ENCODE data around the gene FAR1.

Gene FAR1, protein sequence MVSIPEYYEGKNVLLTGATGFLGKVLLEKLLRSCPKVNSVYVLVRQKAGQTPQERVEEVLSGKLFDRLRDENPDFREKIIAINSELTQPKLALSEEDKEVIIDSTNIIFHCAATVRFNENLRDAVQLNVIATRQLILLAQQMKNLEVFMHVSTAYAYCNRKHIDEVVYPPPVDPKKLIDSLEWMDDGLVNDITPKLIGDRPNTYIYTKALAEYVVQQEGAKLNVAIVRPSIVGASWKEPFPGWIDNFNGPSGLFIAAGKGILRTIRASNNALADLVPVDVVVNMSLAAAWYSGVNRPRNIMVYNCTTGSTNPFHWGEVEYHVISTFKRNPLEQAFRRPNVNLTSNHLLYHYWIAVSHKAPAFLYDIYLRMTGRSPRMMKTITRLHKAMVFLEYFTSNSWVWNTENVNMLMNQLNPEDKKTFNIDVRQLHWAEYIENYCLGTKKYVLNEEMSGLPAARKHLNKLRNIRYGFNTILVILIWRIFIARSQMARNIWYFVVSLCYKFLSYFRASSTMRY

DNA sequence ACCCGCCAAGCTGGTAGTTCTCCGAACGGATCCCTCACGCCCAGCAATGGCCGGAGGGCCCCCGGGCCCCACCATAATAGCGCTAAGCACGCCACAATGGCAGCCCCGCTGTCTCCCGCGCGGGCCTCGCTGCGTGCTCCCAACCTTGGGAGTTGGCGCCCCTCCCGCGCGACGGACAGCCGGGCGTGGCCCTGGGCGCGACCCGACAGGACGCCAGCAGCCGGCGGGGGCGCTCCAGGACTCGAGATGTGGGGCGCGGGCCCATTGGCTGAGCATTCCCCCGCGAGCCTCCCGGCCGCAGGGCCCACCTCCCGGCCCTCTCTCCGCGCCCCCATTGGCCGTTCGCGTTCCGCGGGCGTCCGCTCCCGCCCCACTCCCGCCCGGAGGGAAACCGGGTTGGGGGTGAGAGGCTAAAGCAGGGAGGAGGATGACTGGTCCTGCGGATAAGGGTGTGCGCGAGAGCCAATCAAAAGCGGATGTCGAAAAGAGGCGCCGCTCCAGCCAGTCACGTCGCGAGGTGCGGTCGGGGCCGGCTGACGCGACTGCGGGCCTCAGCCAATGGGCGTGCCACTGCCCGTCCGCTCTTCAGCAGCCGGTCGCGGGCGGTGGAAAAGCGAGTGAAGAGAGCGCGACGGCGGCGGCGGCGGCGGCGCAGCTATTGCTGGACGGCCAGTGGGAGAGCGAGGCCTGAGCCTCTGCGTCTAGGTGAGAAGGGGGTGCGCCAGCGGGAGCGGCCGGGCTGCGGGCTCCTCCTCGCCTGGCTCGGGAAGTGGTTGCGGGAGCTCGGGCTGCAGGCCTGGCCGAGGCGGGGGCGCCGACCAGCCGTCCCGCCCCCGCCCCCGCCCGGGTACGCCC lies at the start of gene FAR1:
Gene FAR1 (plus strand): TSS at position 567 of the 855 bp plus-strand sequence. CDS start 26,098 bp downstream, outside the sequence.
- TF ChIP-seq RAD21 (IDR thresholded peaks at IDR 0.05; ENCODE audit: low read depth) (0 out of 2 replicates have a peak, but pooled peaks have one; percentile 4), EP300 (IDR thresholded peaks at IDR 0.05; ENCODE audit: borderline replicate concordance) (peak; percentile 58), TEAD4 (IDR thresholded peaks at IDR 0.05) (no peak), ZBTB7A (IDR thresholded peaks at IDR 0.05; ENCODE audit: low read depth) (peak; percentile 27; the same call in 1 of the 2 replicates), USF1 (IDR thresholded peaks at IDR 0.05) (no peak), CREB1 (IDR thresholded peaks at IDR 0.05; ENCODE audit: low read depth) (peak; percentile 72), FOXM1 (IDR thresholded peaks at IDR 0.05; ENCODE audit: borderline replicate concordance, low read depth) (no peak; the same call in none of the 2 replicates), TAF1 (IDR thresholded peaks at IDR 0.05; ENCODE audit: low read depth) (peak; percentile 53), YY1 (IDR thresholded peaks at IDR 0.05; ENCODE audit: low read depth) (peak; percentile 77), EGR1 (IDR thresholded peaks at IDR 0.05) (peak; percentile 62; the same call in 1 of the 2 replicates), TCF12 (IDR thresholded peaks at IDR 0.05; ENCODE audit: low read depth) (no peak; the same call in 1 of the 2 replicates)
- TF ChIP-seq, protein P1, sequence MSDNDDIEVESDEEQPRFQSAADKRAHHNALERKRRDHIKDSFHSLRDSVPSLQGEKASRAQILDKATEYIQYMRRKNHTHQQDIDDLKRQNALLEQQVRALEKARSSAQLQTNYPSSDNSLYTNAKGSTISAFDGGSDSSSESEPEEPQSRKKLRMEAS (IDR thresholded peaks at IDR 0.05): peak; percentile 90

DNA sequence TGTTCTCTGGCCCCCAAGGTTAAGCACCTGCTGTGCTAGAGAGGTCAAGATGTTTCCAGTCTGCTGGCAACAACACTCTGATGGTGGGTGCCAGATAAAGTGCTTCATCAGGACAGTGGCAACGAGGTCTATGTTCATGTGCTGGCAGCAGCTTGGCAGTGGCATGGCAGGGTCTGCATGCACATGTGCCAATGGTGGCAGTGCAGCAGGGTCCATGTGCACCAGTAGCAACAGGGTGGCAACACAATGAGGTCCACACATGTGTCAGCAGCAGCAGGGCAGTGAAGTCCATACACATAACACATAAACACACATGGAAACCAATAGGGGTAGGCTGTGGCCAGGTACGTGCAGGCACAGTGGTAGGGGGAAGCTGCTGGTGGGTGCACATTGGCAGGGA lies 48.4 kb upstream of the FAR1 start:
- no peak for TF ChIP-seq ZBTB7A (IDR thresholded peaks at IDR 0.05; ENCODE audit: low read depth)
- TF ChIP-seq, protein P1 (IDR thresholded peaks at IDR 0.05): no peak
- TF ChIP-seq TEAD4 (IDR thresholded peaks at IDR 0.05): no peak
- no peak for TF ChIP-seq EGR1 (IDR thresholded peaks at IDR 0.05)
- TF ChIP-seq NFIC (IDR thresholded peaks at IDR 0.05): no peak
- no peak for TF ChIP-seq YY1 (IDR thresholded peaks at IDR 0.05; ENCODE audit: low read depth)
- TF ChIP-seq CEBPB (IDR thresholded peaks at IDR 0.05): no peak
- TF ChIP-seq RAD21 (IDR thresholded peaks at IDR 0.05; ENCODE audit: low read depth): no peak

- TF ChIP-seq CREB1 (IDR thresholded peaks at IDR 0.05; ENCODE audit: low read depth): no peak
- no peak for TF ChIP-seq EGR1 (IDR thresholded peaks at IDR 0.05)
Measured at GRCh38 chr11:13629779-13630178, 38.7 kb upstream of the FAR1 start.

DNA sequence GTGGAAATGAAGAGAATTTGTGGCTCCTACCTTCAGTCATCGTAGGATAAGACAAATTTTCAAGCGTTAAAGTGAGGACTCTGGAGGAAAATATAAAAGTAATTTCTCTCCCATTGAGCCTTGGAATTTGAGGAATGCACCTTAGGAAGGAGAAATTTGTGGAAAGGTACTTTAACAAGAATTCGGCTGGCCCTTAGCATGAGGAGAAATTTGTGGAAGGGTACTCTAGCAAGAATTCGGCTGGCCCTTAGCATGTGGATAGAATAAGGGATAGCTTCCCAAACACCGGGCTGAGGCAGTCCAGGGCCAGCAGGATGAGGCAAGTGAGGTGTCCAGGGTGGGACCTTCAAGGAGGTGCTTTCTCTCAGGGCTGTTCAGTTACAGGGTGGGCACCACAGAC lies 33.2 kb upstream of the FAR1 start:
- TF ChIP-seq ZBTB7A (IDR thresholded peaks at IDR 0.05; ENCODE audit: low read depth) (no peak), TEAD4 (IDR thresholded peaks at IDR 0.05) (0 out of 2 replicates have a peak, but pooled peaks have one; percentile 13), TCF12 (IDR thresholded peaks at IDR 0.05; ENCODE audit: low read depth) (no peak), USF1 (IDR thresholded peaks at IDR 0.05) (no peak)
- TF ChIP-seq, protein P1 (IDR thresholded peaks at IDR 0.05): no peak

GRCh38 chr11:13635804-13636203 lies 32.7 kb upstream of the FAR1 start:
- TF ChIP-seq FOXM1 (IDR thresholded peaks at IDR 0.05; ENCODE audit: borderline replicate concordance, low read depth): no peak
- TF ChIP-seq ZBTB7A (IDR thresholded peaks at IDR 0.05; ENCODE audit: low read depth): no peak
- no peak for TF ChIP-seq NFIC (IDR thresholded peaks at IDR 0.05)
- TF ChIP-seq EGR1 (IDR thresholded peaks at IDR 0.05): no peak
- no peak for TF ChIP-seq EP300 (IDR thresholded peaks at IDR 0.05; ENCODE audit: borderline replicate concordance)
- TF ChIP-seq TAF1 (IDR thresholded peaks at IDR 0.05; ENCODE audit: low read depth): no peak
- no peak for TF ChIP-seq YY1 (IDR thresholded peaks at IDR 0.05; ENCODE audit: low read depth)
- no peak for TF ChIP-seq TEAD4 (IDR thresholded peaks at IDR 0.05)

- TF ChIP-seq RAD21 (IDR thresholded peaks at IDR 0.05; ENCODE audit: low read depth) (no peak), TCF12 (IDR thresholded peaks at IDR 0.05; ENCODE audit: low read depth) (no peak), YY1 (IDR thresholded peaks at IDR 0.05; ENCODE audit: low read depth) (no peak), CREB1 (IDR thresholded peaks at IDR 0.05; ENCODE audit: low read depth) (no peak)
Measured at GRCh38 chr11:13637125-13638069, 31.1 kb upstream of the FAR1 start.

- TF ChIP-seq EGR1 (IDR thresholded peaks at IDR 0.05) (no peak), NFIC (IDR thresholded peaks at IDR 0.05) (no peak), RAD21 (IDR thresholded peaks at IDR 0.05; ENCODE audit: low read depth) (no peak), USF1 (IDR thresholded peaks at IDR 0.05) (no peak), EP300 (IDR thresholded peaks at IDR 0.05; ENCODE audit: borderline replicate concordance) (no peak), TEAD4 (IDR thresholded peaks at IDR 0.05) (no peak), YY1 (IDR thresholded peaks at IDR 0.05; ENCODE audit: low read depth) (no peak), ZBTB7A (IDR thresholded peaks at IDR 0.05; ENCODE audit: low read depth) (no peak), FOXM1 (IDR thresholded peaks at IDR 0.05; ENCODE audit: borderline replicate concordance, low read depth) (no peak), CREB1 (IDR thresholded peaks at IDR 0.05; ENCODE audit: low read depth) (no peak), CEBPB (IDR thresholded peaks at IDR 0.05) (no peak), TCF12 (IDR thresholded peaks at IDR 0.05; ENCODE audit: low read depth) (no peak)
- TF ChIP-seq, protein P1 (IDR thresholded peaks at IDR 0.05): no peak
Measured at GRCh38 chr11:13638422-13638821, 30.0 kb upstream of the FAR1 start.
